Transverse colon (tissue), 4 donors: ENCODE measurements around the gene PLXND1.

Experiments
- POLR2AphosphoS5 ChIP-seq, 3 donors: sonication (generic); formaldehyde crosslinking; IDR thresholded peaks; one replicate each; pipeline ENCODE4 v1.6.1; 2016; ENCODE audit warnings: antibody characterized with exemption in 3 of 3
- TF ChIP-seq, protein P1 (sequence below), 5 experiments: fragments of 200-600 bp in 3 of 5; fragments of 450-650 bp in 2 of 5; sonication (generic) in 3 of 5; IDR thresholded peaks; 1 replicate in 2 of 5; 2 replicates in 3 of 5; pipeline ENCODE4 v1.5.1; 2016 to 2017; ENCODE audit warnings: antibody characterized with exemption in 5 of 5, inconsistent platforms in 3 of 5, mild to moderate bottlenecking in 2 of 5, moderate library complexity in 1 of 5

DNA sequence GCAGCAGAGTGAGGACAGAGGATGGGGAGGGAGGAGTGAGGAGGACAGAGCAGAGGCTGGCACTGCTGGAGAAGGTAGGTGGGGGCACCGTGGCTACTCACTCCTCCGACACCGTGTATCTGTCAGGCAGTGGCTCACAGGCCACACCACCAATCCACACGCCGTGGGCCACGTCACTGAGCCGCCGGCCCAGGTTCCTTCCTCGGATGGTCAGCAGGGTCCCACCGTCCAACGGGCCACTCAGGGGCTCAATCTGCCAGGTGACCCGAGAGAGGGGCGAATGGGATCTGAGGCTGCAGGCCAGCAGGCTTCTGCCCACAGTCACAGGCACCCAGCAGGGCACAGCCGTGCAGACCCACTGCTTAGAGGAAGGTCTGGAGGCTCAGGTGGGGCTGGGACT, 33.0 kb downstream of the PLXND1 start:
- TF ChIP-seq, protein P1, sequence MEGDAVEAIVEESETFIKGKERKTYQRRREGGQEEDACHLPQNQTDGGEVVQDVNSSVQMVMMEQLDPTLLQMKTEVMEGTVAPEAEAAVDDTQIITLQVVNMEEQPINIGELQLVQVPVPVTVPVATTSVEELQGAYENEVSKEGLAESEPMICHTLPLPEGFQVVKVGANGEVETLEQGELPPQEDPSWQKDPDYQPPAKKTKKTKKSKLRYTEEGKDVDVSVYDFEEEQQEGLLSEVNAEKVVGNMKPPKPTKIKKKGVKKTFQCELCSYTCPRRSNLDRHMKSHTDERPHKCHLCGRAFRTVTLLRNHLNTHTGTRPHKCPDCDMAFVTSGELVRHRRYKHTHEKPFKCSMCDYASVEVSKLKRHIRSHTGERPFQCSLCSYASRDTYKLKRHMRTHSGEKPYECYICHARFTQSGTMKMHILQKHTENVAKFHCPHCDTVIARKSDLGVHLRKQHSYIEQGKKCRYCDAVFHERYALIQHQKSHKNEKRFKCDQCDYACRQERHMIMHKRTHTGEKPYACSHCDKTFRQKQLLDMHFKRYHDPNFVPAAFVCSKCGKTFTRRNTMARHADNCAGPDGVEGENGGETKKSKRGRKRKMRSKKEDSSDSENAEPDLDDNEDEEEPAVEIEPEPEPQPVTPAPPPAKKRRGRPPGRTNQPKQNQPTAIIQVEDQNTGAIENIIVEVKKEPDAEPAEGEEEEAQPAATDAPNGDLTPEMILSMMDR (IDR thresholded peaks at IDR 0.05), result no peak
- TF ChIP-seq POLR2AphosphoS5 (IDR thresholded peaks at IDR 0.05), result no peak
